SK-N-SH (cell line): ENCODE data around the gene FGF19. TPM values are rescaled to one million over a fixed set of nuclear protein-coding genes. Genes with fewer than 3 reads are reported as not detected.

Experiments
- CTCF ChIA-PET: fragments of 300-600, 350-600 bp; formaldehyde crosslinking; extraction: SDS; loops from one replicate; lab custom pipeline; 2021; lab: Yijun Ruan, JAX
- POLR2A ChIA-PET: fragments of 350-600 bp; sonication (Branson Sonifier 250); formaldehyde crosslinking; extraction: SDS; loops from one replicate; lab custom pipeline; 2020; ENCODE audit warnings: antibody characterized with exemption, inconsistent platforms; lab: Yijun Ruan, JAX
- DNase-seq: peaks from one replicate; pipeline ENCODE4 v3.0.0; 2012
- H2AFZ ChIP-seq: fragments of 200-600 bp; sonication (generic); 2 replicates; pipeline ENCODE4 v1.8.1; 2016; ENCODE audit warnings: antibody characterized with exemption, mild to moderate bottlenecking, low read depth
- H3F3A ChIP-seq: fragments of 200-600 bp; sonication (generic); replicated peaks from 2 replicates; pipeline ENCODE3; 2016; ENCODE audit warnings: antibody characterized with exemption, mild to moderate bottlenecking; ENCODE audit not compliant: insufficient read depth
- H3K27ac ChIP-seq, 2 experiments: fragments of 200-500 bp in 1 of 2; fragments of 200-600 bp in 1 of 2; sonication (Bioruptor generic) in 1 of 2; sonication (generic), shearing (Covaris generic) in 1 of 2; 2 replicates each; pipeline versions ENCODE4 v1.5.1 to v1.6.1; 2014 to 2016; ENCODE audit warnings: low read depth in 2 of 2, inconsistent platforms in 1 of 2, low read length in 1 of 2, mild to moderate bottlenecking in 1 of 2, mixed read lengths in 1 of 2
- H3K27me3 ChIP-seq: fragments of 200-600 bp; sonication (generic), shearing (Covaris generic); 2 replicates; pipeline ENCODE4 v1.6.1; 2016; ENCODE audit warnings: mixed run types; ENCODE audit not compliant: insufficient read depth
- H3K36me3 ChIP-seq, 2 experiments: fragments of 200-500 bp in 1 of 2; fragments of 200-600 bp in 1 of 2; sonication (Bioruptor generic) in 1 of 2; sonication (generic) in 1 of 2; replicated peaks in 1 of 2; 2 replicates each; pipeline versions ENCODE3 to v1.5.1; 2014 to 2016; ENCODE audit warnings: low read length in 1 of 2, mild to moderate bottlenecking in 1 of 2; ENCODE audit not compliant: insufficient read depth in 2 of 2, control insufficient read depth in 1 of 2
- H3K4me1 ChIP-seq, 2 experiments: fragments of 200-500 bp in 1 of 2; fragments of 200-600 bp in 1 of 2; sonication (Bioruptor generic) in 1 of 2; sonication (generic), shearing (Covaris generic) in 1 of 2; 2 replicates each; pipeline versions ENCODE4 v1.5.1 to v1.6.1; 2014 to 2016; ENCODE audit warnings: low read depth in 1 of 2, low read length in 1 of 2, mixed run types in 1 of 2; ENCODE audit not compliant: insufficient read depth in 2 of 2, control insufficient read depth in 1 of 2
- H3K4me2 ChIP-seq: fragments of 200-600 bp; sonication (generic), shearing (Covaris generic); 2 replicates; pipeline ENCODE4 v1.6.1; 2017; ENCODE audit warnings: mixed run types
- H3K4me3 ChIP-seq, 2 experiments: fragments of 200-500 bp in 1 of 2; fragments of 200-600 bp in 1 of 2; sonication (Bioruptor generic) in 1 of 2; sonication (generic), shearing (Covaris generic) in 1 of 2; 2 replicates each; pipeline versions ENCODE4 v1.5.1 to v1.8.1; 2014 to 2016; ENCODE audit warnings: low read depth in 2 of 2, inconsistent platforms in 1 of 2, low read length in 1 of 2, mild to moderate bottlenecking in 1 of 2, mixed read lengths in 1 of 2, moderate library complexity in 1 of 2
- H3K79me2 ChIP-seq: fragments of 200-600 bp; sonication (generic); 2 replicates; pipeline ENCODE4 v1.8.1; 2017; ENCODE audit warnings: mild to moderate bottlenecking; ENCODE audit not compliant: insufficient read depth
- H3K9ac ChIP-seq: fragments of 200-600 bp; sonication (generic); 2 replicates; pipeline ENCODE4 v1.6.1; 2017; ENCODE audit warnings: mixed run types
- H3K9me2 ChIP-seq: fragments of 200-600 bp; sonication (generic); 2 replicates; pipeline ENCODE4 v1.6.1; 2017; ENCODE audit warnings: mixed run types
- H3K9me3 ChIP-seq: fragments of 200-600 bp; sonication (generic); 2 replicates; pipeline ENCODE4 v1.6.1; 2017; ENCODE audit warnings: mixed run types, mild to moderate bottlenecking, moderate library complexity
- H4K20me1 ChIP-seq: fragments of 200-600 bp; sonication (generic); 2 replicates; pipeline ENCODE4 v1.6.1; 2017; ENCODE audit warnings: mild to moderate bottlenecking, mixed run types; ENCODE audit not compliant: insufficient read depth
- CHD2 ChIP-seq: fragments of 150-350 bp; IDR thresholded peaks from 2 replicates; pipeline ENCODE4 v1.6.1; 2018; ENCODE audit warnings: low read length; ENCODE audit not compliant: partially characterized antibody
- ELF1 ChIP-seq: IDR thresholded peaks from 2 replicates; pipeline ENCODE4 v1.4.0; 2012
- EZH2phosphoT487 ChIP-seq: fragments of 200-600 bp; sonication (generic); IDR thresholded peaks from 2 replicates; pipeline ENCODE4 v1.6.1; 2017; ENCODE audit warnings: low read depth, mixed run types, mild to moderate bottlenecking, antibody characterized with exemption, moderate library complexity, borderline replicate concordance
- FOXJ3 ChIP-seq: sonication (generic); formaldehyde crosslinking; IDR thresholded peaks from 2 replicates; pipeline ENCODE4 v1.5.1; 2020; ENCODE audit warnings: mild to moderate bottlenecking, missing genetic modification reagents
- GABPA ChIP-seq: IDR thresholded peaks from 2 replicates; pipeline ENCODE4 v1.4.0; 2012; ENCODE audit warnings: low read depth, mild to moderate bottlenecking
- GATA2 ChIP-seq: sonication (generic); formaldehyde crosslinking; IDR thresholded peaks from 2 replicates; pipeline ENCODE4 v1.5.0; 2020; ENCODE audit warnings: mild to moderate bottlenecking, missing genetic modification reagents
- MEF2A ChIP-seq: IDR thresholded peaks from 2 replicates; pipeline ENCODE4 v1.4.0; 2012; ENCODE audit warnings: low read depth, borderline replicate concordance
- MXI1 ChIP-seq: IDR thresholded peaks from 2 replicates; pipeline ENCODE4 v1.6.1; 2012; ENCODE audit warnings: mild to moderate bottlenecking, low read depth, low read length, improper control_type of control experiment
- RAD21 ChIP-seq: IDR thresholded peaks from 2 replicates; pipeline ENCODE4 v1.6.1; 2012; ENCODE audit warnings: mild to moderate bottlenecking, low read length
- RFX5 ChIP-seq: IDR thresholded peaks from 2 replicates; pipeline ENCODE4 v1.6.1; 2012; ENCODE audit warnings: mild to moderate bottlenecking, improper control_type of control experiment, low read length
- RXRA ChIP-seq: IDR thresholded peaks from 2 replicates; pipeline ENCODE4 v1.4.0; 2012; ENCODE audit warnings: low read depth, mild to moderate bottlenecking, borderline replicate concordance
- SMC3 ChIP-seq: IDR thresholded peaks from 2 replicates; pipeline ENCODE4 v1.6.1; 2012; ENCODE audit warnings: low read depth, low read length, improper control_type of control experiment
- TCF12 ChIP-seq: IDR thresholded peaks from 2 replicates; pipeline ENCODE4 v1.4.0; 2012
- YY1 ChIP-seq: IDR thresholded peaks from 2 replicates; pipeline ENCODE4 v1.4.0; 2012; ENCODE audit warnings: low read depth, mild to moderate bottlenecking
- WGBS: methylation state at CpG from one replicate; pipeline ENCODE4 v1.1.6; 2017; ENCODE audit warnings: low lambda C conversion rate; 5-methylcytosine and 5-hydroxymethylcytosine counted together
- polyA plus RNA-seq, 3 experiments: library from polyadenylated mRNA; depleted of rRNA; stranded (reverse); fragments of >200 nt; gene quantifications; 2 replicates each; pipeline ENCODE4 v1.2.3, GENCODE V29; 2012
- TF ChIP-seq, protein P1 (sequence below): IDR thresholded peaks from 2 replicates; pipeline ENCODE4; 2012
- TF ChIP-seq, protein P2 (sequence below): fragments of 150-350 bp; IDR thresholded peaks from 2 replicates; pipeline ENCODE4 v1.6.1; 2016; ENCODE audit warnings: mild to moderate bottlenecking, low read depth, low read length
- TF ChIP-seq, protein P3 (sequence below): fragments of 200-600 bp; sonication (generic); IDR thresholded peaks from 2 replicates; pipeline ENCODE4 v1.6.1; 2017; ENCODE audit warnings: antibody characterized with exemption, mild to moderate bottlenecking, moderate library complexity
- TF ChIP-seq, protein P4 (sequence below): IDR thresholded peaks from 2 replicates; pipeline ENCODE4 v1.4.0; 2012; ENCODE audit warnings: low read depth, borderline replicate concordance
- TF ChIP-seq, protein P5 (sequence below): IDR thresholded peaks from 2 replicates; pipeline ENCODE4 v1.4.0; 2012; ENCODE audit warnings: low read depth, borderline replicate concordance

Gene FGF19
- polyA plus RNA-seq, 1 of the 3 experiments (the other 2 are of a cell fraction): not detected

DNA sequence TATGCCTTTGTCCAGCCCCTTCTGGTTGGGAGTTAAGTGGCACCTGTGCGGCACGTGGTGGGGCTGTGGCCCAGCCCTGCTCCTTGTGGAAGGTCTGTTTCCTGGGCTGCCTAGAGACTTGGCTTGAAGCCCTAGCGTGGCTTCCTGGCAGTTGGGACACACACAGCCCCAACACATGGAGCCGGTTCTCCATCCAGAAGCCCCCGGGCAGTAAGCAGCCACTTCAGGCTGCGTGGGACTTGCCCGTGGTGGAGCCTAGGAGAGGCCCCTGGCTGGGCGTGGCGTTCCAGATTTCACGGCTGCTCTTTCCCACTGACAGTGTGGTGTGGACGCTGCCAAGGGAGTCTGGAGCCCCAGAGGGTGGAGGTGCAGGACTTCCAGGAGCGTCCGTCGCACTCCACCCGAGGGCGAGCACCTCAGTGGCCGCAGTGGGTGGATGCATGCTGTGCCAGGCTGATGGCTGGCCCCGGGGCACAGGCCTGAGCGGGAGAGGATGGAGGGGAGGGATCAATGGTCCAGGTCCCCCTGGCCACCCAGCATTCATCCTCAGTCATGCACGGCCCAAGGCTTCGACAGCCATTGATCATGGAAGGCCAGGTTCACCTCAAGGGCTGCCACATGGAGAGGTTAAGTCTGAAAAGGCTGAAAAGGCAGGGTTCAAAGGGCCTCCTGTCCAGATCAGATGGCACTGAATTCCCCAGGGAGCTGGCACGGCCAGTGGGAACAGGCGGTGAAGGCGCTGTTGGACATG is 53.6 kb downstream of the FGF19 start (continued):
- TF ChIP-seq, protein P1, sequence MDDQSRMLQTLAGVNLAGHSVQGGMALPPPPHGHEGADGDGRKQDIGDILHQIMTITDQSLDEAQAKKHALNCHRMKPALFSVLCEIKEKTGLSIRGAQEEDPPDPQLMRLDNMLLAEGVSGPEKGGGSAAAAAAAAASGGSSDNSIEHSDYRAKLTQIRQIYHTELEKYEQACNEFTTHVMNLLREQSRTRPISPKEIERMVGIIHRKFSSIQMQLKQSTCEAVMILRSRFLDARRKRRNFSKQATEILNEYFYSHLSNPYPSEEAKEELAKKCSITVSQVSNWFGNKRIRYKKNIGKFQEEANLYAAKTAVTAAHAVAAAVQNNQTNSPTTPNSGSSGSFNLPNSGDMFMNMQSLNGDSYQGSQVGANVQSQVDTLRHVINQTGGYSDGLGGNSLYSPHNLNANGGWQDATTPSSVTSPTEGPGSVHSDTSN: no peak
- no peak for TF ChIP-seq RAD21

DNA sequence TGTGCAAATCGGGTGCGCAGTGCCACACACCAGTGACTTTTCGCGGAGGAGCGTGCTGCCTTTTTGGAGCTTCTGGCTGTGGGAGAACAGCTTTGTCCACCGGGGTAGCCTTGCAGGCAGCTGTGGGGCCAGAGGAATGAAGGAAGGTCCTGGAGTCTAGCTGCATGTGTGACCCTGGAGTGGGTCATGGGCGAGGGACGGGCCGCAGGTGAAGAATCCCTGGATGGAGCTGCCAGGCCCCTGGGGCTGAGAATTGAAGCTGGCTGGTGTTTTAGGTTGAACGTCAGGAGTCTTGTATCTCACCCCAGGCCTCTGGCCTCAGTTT is 54.3 kb downstream of the FGF19 start:
- DNase-seq: no peak
- Histone ChIP-seq H3K4me1 (peaks cover 33 to 70% of the 10 kb centered on the region in 2 experiments; a peak in 2 of 4 replicates), H3K36me3 (peaks cover 85 to 100% of the 10 kb centered on the region in 2 experiments), H3K9me3 (no peaks in the 10 kb centered on the region), H3F3A (peaks cover 90% of the 10 kb centered on the region), H3K9me2 (no peaks in the 10 kb centered on the region), H2AFZ (no peak overlapping the region), H3K79me2 (peaks cover 68% of the 10 kb centered on the region), H3K9ac (peak overlapping the region; percentile 13; the same call in 1 of the 2 replicates), H4K20me1 (peaks cover 100% of the 10 kb centered on the region), H3K27me3 (no peaks in the 10 kb centered on the region), H3K27ac (peak overlapping the region; percentile 34 to 57), H3K4me3 (no peak overlapping the region), H3K4me2 (peak overlapping the region; percentile 12; the same call in 1 of the 2 replicates)
- TF ChIP-seq, protein P2, sequence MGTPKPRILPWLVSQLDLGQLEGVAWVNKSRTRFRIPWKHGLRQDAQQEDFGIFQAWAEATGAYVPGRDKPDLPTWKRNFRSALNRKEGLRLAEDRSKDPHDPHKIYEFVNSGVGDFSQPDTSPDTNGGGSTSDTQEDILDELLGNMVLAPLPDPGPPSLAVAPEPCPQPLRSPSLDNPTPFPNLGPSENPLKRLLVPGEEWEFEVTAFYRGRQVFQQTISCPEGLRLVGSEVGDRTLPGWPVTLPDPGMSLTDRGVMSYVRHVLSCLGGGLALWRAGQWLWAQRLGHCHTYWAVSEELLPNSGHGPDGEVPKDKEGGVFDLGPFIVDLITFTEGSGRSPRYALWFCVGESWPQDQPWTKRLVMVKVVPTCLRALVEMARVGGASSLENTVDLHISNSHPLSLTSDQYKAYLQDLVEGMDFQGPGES: no peak
- TF ChIP-seq TCF12 (no peak), FOXJ3 (no peak), MXI1 (no peak), EZH2phosphoT487 (no peak), SMC3 (no peak), CHD2 (no peak), MEF2A (no peak), ELF1 (no peak), RXRA (no peak), GABPA (no peak), YY1 (no peak), GATA2 (no peak), RFX5 (no peak)
- TF ChIP-seq, protein P3, sequence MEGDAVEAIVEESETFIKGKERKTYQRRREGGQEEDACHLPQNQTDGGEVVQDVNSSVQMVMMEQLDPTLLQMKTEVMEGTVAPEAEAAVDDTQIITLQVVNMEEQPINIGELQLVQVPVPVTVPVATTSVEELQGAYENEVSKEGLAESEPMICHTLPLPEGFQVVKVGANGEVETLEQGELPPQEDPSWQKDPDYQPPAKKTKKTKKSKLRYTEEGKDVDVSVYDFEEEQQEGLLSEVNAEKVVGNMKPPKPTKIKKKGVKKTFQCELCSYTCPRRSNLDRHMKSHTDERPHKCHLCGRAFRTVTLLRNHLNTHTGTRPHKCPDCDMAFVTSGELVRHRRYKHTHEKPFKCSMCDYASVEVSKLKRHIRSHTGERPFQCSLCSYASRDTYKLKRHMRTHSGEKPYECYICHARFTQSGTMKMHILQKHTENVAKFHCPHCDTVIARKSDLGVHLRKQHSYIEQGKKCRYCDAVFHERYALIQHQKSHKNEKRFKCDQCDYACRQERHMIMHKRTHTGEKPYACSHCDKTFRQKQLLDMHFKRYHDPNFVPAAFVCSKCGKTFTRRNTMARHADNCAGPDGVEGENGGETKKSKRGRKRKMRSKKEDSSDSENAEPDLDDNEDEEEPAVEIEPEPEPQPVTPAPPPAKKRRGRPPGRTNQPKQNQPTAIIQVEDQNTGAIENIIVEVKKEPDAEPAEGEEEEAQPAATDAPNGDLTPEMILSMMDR: no peak
- TF ChIP-seq, protein P4, sequence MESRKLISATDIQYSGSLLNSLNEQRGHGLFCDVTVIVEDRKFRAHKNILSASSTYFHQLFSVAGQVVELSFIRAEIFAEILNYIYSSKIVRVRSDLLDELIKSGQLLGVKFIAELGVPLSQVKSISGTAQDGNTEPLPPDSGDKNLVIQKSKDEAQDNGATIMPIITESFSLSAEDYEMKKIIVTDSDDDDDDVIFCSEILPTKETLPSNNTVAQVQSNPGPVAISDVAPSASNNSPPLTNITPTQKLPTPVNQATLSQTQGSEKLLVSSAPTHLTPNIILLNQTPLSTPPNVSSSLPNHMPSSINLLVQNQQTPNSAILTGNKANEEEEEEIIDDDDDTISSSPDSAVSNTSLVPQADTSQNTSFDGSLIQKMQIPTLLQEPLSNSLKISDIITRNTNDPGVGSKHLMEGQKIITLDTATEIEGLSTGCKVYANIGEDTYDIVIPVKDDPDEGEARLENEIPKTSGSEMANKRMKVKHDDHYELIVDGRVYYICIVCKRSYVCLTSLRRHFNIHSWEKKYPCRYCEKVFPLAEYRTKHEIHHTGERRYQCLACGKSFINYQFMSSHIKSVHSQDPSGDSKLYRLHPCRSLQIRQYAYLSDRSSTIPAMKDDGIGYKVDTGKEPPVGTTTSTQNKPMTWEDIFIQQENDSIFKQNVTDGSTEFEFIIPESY: no peak
- TF ChIP-seq, protein P5, sequence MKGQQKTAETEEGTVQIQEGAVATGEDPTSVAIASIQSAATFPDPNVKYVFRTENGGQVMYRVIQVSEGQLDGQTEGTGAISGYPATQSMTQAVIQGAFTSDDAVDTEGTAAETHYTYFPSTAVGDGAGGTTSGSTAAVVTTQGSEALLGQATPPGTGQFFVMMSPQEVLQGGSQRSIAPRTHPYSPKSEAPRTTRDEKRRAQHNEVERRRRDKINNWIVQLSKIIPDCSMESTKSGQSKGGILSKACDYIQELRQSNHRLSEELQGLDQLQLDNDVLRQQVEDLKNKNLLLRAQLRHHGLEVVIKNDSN: no peak
- CTCF ChIA-PET: interaction anchor here (0.8 to 2.5 kb wide), 6 partner anchors 9 to 548 kb away, joined by 3 to 26 read pairs (median 3); no protein-coding TSS in a partner anchor
- WGBS: 94% methylated on average over 9 of the region's 10 CpGs
- POLR2A ChIA-PET: interaction anchor here (1.4 kb wide), 1 partner anchor 10 kb away, joined by 4 read pairs; no protein-coding TSS in a partner anchor
